RPMI7951 (cell line): ENCODE data around the gene SLC25A30. TPM values are rescaled to one million over a fixed set of nuclear protein-coding genes. Genes with fewer than 3 reads are reported as not detected.
A peak's percentile ranks its signal among the peaks of the same experiment; 100 is the strongest.
"Not testable (repeated sequence)": the region's sequence is repeated elsewhere in the genome, so short reads cannot be mapped to it uniquely, and the experiment has no call there.

Experiments
- DNase-seq: peaks from one replicate; pipeline ENCODE4 v3.0.0-alpha.2; 2012; ENCODE audit warnings: low read depth
- total RNA-seq: library from RNA; depleted of rRNA; stranded (reverse); fragments of >200 nt; shearing (Covaris generic); gene quantifications from 2 replicates; pipeline ENCODE4 v1.2.3, GENCODE V29; 2014

SLC25A30 gene
- total RNA-seq, 1 experiment from 2014 or later, result 5.6 TPM

GRCh38 chr13:45391926-45392325 is 26.2 kb downstream of the SLC25A30 start:
- DNase-seq, result no peak

GRCh38 chr13:45391128-45391527 is 27.0 kb downstream of the SLC25A30 start:
- DNase-seq, result not testable (repeated sequence)

GRCh38 chr13:45390348-45390747 is 27.8 kb downstream of the SLC25A30 start:
- DNase-seq, result not testable (repeated sequence)

DNA sequence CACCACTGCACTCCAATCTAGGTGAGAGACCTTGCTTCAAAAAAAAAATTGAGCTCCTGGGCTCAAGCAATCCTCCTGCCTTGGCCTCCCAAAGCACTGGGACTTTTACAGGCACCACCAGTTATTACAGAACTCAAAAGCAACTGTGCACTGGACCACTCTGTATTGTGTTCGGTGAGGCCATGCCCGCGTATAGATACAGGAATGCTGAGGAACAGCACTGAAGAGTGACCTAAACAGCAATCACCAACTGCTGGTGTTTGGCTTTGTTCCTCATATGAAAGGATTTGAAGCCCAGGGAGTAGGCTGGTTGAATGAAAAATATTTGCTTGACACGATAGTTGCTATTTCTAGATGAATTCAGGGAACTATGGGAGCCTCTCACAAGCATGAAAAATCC is 29.5 kb downstream of the SLC25A30 start:
- DNase-seq, result no peak

- not testable (repeated sequence) for DNase-seq
Measured at GRCh38 chr13:45386892-45387575, 31.1 kb downstream of the SLC25A30 start.

DNA sequence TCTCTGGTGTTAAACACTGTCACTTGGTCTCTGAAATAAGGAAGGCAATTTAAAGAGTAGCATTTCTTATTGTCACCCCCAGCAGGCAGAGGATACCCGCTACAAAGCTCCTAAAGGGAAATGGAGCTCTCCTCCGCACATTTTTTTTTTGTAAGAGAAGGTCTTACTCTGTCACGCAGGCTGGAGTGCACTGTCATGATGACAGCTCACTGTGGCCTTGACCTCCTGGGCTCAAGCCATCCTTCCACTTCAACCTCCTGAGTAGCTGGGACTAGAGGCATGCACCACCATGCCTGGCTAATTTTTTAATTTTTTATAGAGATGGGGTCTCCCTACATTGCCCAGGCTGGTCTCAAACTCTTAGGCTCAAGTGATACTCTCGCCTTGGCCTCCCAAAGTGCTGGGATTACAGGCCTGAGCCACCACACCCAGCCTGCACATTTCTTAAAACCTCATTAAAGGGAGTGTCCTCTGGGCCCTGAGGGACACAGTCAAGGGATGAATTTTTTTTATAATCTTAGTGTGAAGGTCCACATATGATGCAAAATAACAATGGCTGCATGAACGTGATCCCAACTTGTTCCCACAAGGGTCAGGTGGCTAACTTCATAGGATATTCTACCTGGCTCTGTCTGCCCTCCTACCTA is 32.1 kb downstream of the SLC25A30 start:
- no peak for DNase-seq

DNA sequence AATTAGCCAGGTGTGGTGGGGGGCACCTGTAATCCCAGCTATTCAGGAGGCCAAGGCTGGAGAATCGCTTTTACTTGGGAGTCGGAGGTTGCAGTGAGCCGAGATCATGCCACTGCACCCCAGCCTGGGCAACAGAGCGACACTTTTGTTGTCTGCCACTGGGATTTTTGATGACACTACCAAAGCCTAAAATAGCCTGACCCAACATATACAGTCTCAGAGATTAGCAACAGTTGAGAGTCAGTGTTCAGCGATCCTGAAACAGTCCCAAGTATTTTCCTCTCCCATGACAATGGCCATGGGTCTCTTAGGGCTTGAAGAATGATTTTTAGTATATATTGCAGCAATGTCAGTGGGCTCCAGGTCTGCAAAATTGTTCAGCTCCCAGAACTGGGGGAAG is 32.9 kb downstream of the SLC25A30 start:
- DNase-seq, result no peak

- no peak for DNase-seq
Measured at GRCh38 chr13:45384474-45385174, 33.5 kb downstream of the SLC25A30 start.

- not testable (repeated sequence) for DNase-seq
Measured at GRCh38 chr13:45382739-45383138, 35.4 kb downstream of the SLC25A30 start.

DNA sequence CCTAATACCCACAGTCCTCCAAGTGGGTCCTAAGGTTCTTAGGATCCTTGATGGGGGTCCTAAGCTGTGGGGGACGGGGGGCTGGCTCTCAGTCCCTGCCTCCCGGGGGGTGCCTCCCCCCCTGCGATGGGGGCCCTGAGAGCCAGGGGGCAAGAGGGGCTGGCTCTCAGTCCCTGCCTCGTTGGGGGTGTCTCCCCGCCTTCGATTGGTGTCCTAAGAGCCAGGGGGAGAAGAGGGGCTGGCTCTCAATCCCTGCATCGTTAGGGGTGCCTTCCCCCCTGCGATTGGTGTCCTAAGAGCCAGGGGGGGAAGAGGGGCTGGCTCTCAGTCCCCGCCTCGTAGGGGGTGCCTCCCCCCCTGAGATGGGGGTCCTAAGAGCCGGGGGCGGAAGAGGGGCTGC is 37.0 kb downstream of the SLC25A30 start:
- no peak for DNase-seq

- DNase-seq, result peak; percentile 42
Measured at GRCh38 chr13:45380708-45381107, 37.5 kb downstream of the SLC25A30 start.

- peak; percentile 63 for DNase-seq
Measured at GRCh38 chr13:45379516-45379915, 38.7 kb downstream of the SLC25A30 start.

DNA sequence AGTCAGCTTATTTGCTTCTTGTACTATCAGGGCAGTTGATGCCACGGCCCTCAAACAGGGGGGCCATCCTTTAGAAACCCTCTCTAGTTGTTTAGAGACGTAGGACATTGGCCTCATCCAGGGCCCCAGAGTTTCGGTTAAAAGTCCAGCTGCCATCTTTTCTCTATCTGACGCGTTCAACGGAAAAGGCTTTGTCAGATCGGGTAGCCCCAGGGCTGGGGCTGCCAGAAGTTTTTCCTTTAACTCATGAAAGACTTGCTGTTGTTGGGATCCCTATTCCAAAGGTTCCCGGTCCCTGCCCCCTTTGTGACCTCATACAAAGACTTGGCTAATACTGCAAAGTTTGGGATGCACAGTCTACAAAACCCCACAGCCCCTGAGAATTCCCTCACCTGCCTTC is 39.4 kb downstream of the SLC25A30 start:
- peak; percentile 54 for DNase-seq

DNA sequence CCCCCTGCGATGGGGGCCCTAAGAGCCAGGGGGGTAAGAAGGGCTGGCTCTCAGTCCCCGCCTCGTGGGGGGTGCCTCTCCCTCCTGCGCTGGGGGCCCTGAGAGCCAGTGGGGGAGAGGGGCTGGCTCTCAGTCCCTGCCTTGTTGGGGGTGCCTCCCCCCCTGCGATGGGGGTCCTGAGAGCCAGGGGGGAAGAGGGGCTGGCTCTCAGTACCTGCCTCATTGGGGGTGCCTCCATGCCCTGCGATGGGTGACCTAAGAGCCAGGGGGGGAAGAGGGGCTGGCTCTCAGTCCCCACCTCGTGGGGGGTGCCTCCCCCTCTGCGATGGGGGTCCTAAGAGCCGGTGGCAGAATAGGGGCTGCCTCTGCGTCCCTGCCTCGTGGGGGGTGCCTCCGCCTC is 40.9 kb downstream of the SLC25A30 start:
- not testable (repeated sequence) for DNase-seq

GRCh38 chr13:45376651-45377050 is 41.5 kb downstream of the SLC25A30 start:
- peak; percentile 57 for DNase-seq

- peak; percentile 23 for DNase-seq
Measured at GRCh38 chr13:45374917-45375316, 43.3 kb downstream of the SLC25A30 start.

GRCh38 chr13:45373162-45373547 is 45.0 kb downstream of the SLC25A30 start:
- no peak for DNase-seq

GRCh38 chr13:45372189-45373161 is 45.7 kb downstream of the SLC25A30 start:
- DNase-seq, result no peak

DNA sequence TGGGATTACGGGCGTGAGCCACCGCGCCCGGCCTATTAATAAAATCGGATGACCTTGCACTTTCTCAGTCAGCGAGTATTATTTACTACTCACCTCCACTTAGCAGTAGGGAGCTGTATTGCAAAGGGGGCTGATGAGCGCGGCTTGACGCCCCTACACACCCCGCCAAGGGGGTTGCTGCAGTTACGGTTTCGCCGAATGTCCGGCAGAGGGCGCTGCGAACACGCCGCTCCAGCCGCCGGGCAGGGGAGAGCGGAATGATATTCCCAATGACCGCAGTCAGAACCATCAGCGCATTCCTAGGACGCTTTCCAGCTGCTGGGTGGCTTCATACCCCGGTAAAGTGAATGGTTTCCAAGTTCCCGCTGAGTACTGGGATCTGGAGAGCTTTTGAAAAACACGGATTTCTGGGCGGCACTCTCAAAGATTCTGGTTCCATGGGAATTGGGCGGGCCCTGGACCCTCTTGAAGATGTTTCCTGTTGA is 47.2 kb downstream of the SLC25A30 start:
- DNase-seq, result peak; percentile 80

DNA sequence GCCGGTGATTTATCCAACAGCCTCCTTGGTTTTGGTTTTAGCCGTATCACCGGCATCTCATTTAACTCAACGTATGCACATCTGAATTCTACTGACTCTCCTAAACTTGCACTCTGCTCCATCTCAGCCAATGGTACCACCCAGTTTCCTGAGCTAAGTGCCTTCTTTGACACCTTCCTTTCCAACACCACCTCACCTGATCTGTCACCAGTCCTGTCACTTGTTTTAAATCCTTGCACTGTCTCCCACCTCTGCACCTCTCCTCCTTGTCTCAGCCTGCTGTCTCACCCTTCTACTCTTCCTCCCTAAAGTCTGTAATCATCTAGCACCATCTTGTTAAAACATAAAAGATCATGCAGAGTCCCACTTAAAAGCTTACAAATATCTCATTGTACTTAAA is 49.1 kb downstream of the SLC25A30 start:
- no peak for DNase-seq

DNA sequence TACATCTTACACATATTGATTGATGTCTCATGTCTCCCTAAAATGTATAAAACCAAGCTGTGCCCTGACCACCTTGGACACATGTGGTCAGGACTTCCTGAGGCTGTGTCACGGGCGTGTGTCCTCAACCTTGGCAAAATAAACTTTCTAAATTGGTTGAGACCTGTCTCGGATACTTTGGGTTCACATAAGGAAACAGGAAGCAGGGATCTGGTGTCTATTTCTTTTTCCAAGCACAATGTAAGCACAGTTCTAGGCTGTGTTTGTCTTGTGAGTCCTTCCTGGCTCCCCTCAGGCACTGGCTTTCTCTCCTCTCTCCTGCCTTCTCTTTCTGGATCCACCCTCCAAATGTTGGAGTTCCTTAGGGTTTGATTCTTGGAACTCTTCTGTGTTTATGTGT is 49.6 kb downstream of the SLC25A30 start:
- peak; percentile 5 for DNase-seq

- DNase-seq, result peak; percentile 9
Measured at GRCh38 chr13:45368005-45368404, 50.2 kb downstream of the SLC25A30 start.
